B cell (primary cell): ENCODE results near the gene WWC1. TPM values are rescaled to one million over a fixed set of nuclear protein-coding genes. Genes with fewer than 3 reads are reported as not detected.

Experiments
- ATAC-seq: fragments of 200-7000 bp; cut with Tn5 transposase; one replicate; pipeline ENCODE4 v1.10.0; 2021; ENCODE audit warnings: low read depth, mild to moderate bottlenecking, moderate number of reproducible peaks, moderate library complexity
- CTCF ChIA-PET: fragments of 350-600 bp; sonication (Branson Sonifier 250); formaldehyde crosslinking; loops from one replicate; lab custom pipeline; 2021; ENCODE audit warnings: antibody characterized with exemption, inconsistent platforms; lab: Charles Lee
- POLR2A ChIA-PET: fragments of 350-600 bp; sonication (Branson Sonifier 250); formaldehyde crosslinking; loops from one replicate; lab custom pipeline; 2021; ENCODE audit warnings: antibody characterized with exemption; lab: Charles Lee
- DNase-seq: peaks from one replicate; pipeline ENCODE4 v3.0.0; 2013
- H2AFZ ChIP-seq: 2 replicates; pipeline ENCODE4 v1.6.1; 2012; ENCODE audit warnings: mild to moderate bottlenecking, low read depth, low read length; ENCODE audit not compliant: insufficient read depth, poor library complexity, severe bottlenecking
- H3K27ac ChIP-seq, 2 donors: 1 replicate in 1 of 2; 2 replicates in 1 of 2; pipeline ENCODE4 v1.5.1; 2012 to 2013; ENCODE audit warnings: low read length in 2 of 2, mild to moderate bottlenecking in 2 of 2, moderate library complexity in 1 of 2
- H3K27me3 ChIP-seq, 4 experiments: fragments of 200-600 bp in 1 of 4; sonication (generic) in 1 of 4; replicated peaks in 1 of 4; 1 replicate in 2 of 4; 2 replicates in 2 of 4; pipeline versions ENCODE4 v1.6.1 to v1.7.0; 2013 to 2016; ENCODE audit warnings: low read length in 3 of 4, mild to moderate bottlenecking in 2 of 4, mixed read lengths in 1 of 4, moderate library complexity in 1 of 4; ENCODE audit not compliant: insufficient read depth in 4 of 4, control insufficient read depth in 3 of 4; ENCODE audit errors: control extremely low read depth in 1 of 4
- H3K36me3 ChIP-seq, 2 experiments: replicated peaks in 1 of 2; 1 replicate in 1 of 2; 2 replicates in 1 of 2; pipeline versions ENCODE4 v1.6.1 to v1.7.1; 2013; ENCODE audit warnings: low read length in 1 of 2; ENCODE audit not compliant: insufficient read depth in 2 of 2, control insufficient read depth in 1 of 2; ENCODE audit errors: control extremely low read depth in 1 of 2, extremely low read depth in 1 of 2
- H3K4me1 ChIP-seq, 2 donors: fragments of 200-600 bp in 1 of 2; sonication (generic) in 1 of 2; 1 replicate in 1 of 2; 2 replicates in 1 of 2; pipeline versions ENCODE4 v1.5.1 to v1.6.1; 2013 to 2017; ENCODE audit warnings: low read length in 2 of 2; ENCODE audit not compliant: control insufficient read depth in 2 of 2, insufficient read depth in 2 of 2
- H3K4me2 ChIP-seq: replicated peaks from 2 replicates; pipeline ENCODE3; 2012; ENCODE audit warnings: mild to moderate bottlenecking, low read depth, low read length; ENCODE audit not compliant: poor library complexity, severe bottlenecking
- H3K4me3 ChIP-seq, 5 experiments: fragments of 200-600 bp in 1 of 5; sonication (generic) in 1 of 5; 1 replicate in 3 of 5; 2 replicates in 2 of 5; pipeline versions ENCODE4 v1.5.1 to v1.7.0; 2011 to 2016; ENCODE audit warnings: low read length in 4 of 5, mild to moderate bottlenecking in 4 of 5, low read depth in 2 of 5, control low read depth in 1 of 5, moderate library complexity in 1 of 5; ENCODE audit not compliant: insufficient read depth in 1 of 5; ENCODE audit errors: control extremely low read depth in 1 of 5, extremely low read depth in 1 of 5
- H3K79me2 ChIP-seq: fragments of 200-600 bp; sonication (generic); one replicate; pipeline ENCODE4 v1.6.0; 2016; ENCODE audit warnings: low read length; ENCODE audit not compliant: control insufficient read depth, insufficient read depth
- H3K9ac ChIP-seq: fragments of 200-600 bp; sonication (generic); 2 replicates; pipeline ENCODE4 v1.6.1; 2017; ENCODE audit warnings: mild to moderate bottlenecking, low read length, moderate library complexity
- H3K9me3 ChIP-seq, 3 donors: one replicate each; pipeline versions ENCODE4 v1.6.1 to v1.7.1; 2013; ENCODE audit warnings: low read length in 2 of 3; ENCODE audit not compliant: control insufficient read depth in 2 of 3, insufficient read depth in 1 of 3; ENCODE audit errors: control extremely low read depth in 1 of 3
- H4K20me1 ChIP-seq: 2 replicates; pipeline ENCODE4 v1.6.0; 2012; ENCODE audit warnings: mild to moderate bottlenecking, low read length; ENCODE audit not compliant: insufficient read depth, control insufficient read depth, poor library complexity, severe bottlenecking
- H3K27ac Mint-ChIP-seq: one replicate; pipeline ENCODE4 v1.8.0; 2021; ENCODE audit warnings: mixed read lengths
- H3K27me3 Mint-ChIP-seq: one replicate; pipeline ENCODE4 v1.8.0; 2021; ENCODE audit warnings: mixed read lengths
- H3K4me1 Mint-ChIP-seq: one replicate; pipeline ENCODE4 v1.8.0; 2021; ENCODE audit warnings: mixed read lengths
- H3K4me3 Mint-ChIP-seq: one replicate; pipeline ENCODE4 v1.8.0; 2021; ENCODE audit warnings: mixed read lengths
- H3K9me3 Mint-ChIP-seq: one replicate; pipeline ENCODE4 v1.8.0; 2022; ENCODE audit warnings: mixed read lengths; ENCODE audit not compliant: insufficient read depth
- EZH2 ChIP-seq: IDR thresholded peaks from 2 replicates; pipeline ENCODE4 v1.6.1; 2012; ENCODE audit warnings: borderline replicate concordance, low read depth, mild to moderate bottlenecking, moderate library complexity, low read length; ENCODE audit not compliant: insufficient read depth, poor library complexity, severe bottlenecking
- WGBS: methylation state at CpG from one replicate; pipeline ENCODE4 v1.1.5; 2013; ENCODE audit warnings: missing lambda C conversion rate; ENCODE audit not compliant: insufficient coverage; 5-methylcytosine and 5-hydroxymethylcytosine counted together
- intact Hi-C: fragments of 100-400 bp; cut with micrococcal nuclease; formaldehyde crosslinking; loops from one replicate; pipeline ENCODE4 v1.10.0; 2022
- polyA plus RNA-seq: library from polyadenylated mRNA; depleted of rRNA; stranded (reverse); fragments of >200 nt; gene quantifications from 2 replicates; pipeline ENCODE4 v1.2.3, GENCODE V29; 2012
- total RNA-seq, 2 donors: library from RNA; stranded (reverse); fragments of 120-200 nt in 1 of 2; gene quantifications; 1 replicate in 1 of 2; 2 replicates in 1 of 2; pipeline versions ENCODE4 v1.2.3 to v1.2.4, GENCODE V29; 2013 to 2022
- TF ChIP-seq, protein P1 (sequence below): fragments of 200-600 bp; IDR thresholded peaks from one replicate; pipeline ENCODE4 v1.8.0; 2022; ENCODE audit warnings: antibody characterized with exemption, mild to moderate bottlenecking

WWC1 gene
- total and polyA plus RNA-seq, 2 donors (not counting 1 experiment from before 2014, with no cell fraction given), result 1.5 to 2.0 TPM

DNA sequence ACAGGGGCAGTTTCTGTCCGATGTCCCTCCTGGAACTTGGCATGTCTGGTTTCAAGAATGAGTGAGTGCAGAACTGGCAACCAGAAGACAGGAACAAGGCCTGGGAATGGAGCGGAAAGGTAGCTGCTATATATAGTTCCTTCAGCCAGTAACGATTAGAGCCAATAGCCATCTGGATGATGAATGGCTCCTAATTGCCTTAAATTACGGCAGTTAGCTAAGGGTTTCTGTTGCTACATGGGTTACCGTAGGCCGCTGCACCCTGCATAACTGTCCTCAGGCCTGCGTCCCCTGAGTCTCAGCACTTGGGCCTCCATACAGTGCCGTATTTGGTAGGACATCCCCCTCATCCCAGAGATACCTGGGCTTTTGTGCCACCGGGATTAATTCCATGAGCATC is 29.4 kb downstream of the WWC1 start:
- Histone ChIP-seq H3K9me3 (peaks cover 0 to 7% (median 0%) of the 10 kb centered on the region in 3 donors), H3K4me3 (no peak overlapping the region), H3K79me2 (no peaks in the 10 kb centered on the region), H3K9ac (no peak overlapping the region), H3K27me3 (no peaks in the 10 kb centered on the region), H2AFZ (no peak overlapping the region), H3K36me3 (no peaks in the 10 kb centered on the region), H4K20me1 (no peaks in the 10 kb centered on the region), H3K4me2 (no peak overlapping the region), H3K27ac (no peak overlapping the region), H3K4me1 (no peaks in the 10 kb centered on the region)
- TF ChIP-seq EZH2, result no peak
- TF ChIP-seq, protein P1, sequence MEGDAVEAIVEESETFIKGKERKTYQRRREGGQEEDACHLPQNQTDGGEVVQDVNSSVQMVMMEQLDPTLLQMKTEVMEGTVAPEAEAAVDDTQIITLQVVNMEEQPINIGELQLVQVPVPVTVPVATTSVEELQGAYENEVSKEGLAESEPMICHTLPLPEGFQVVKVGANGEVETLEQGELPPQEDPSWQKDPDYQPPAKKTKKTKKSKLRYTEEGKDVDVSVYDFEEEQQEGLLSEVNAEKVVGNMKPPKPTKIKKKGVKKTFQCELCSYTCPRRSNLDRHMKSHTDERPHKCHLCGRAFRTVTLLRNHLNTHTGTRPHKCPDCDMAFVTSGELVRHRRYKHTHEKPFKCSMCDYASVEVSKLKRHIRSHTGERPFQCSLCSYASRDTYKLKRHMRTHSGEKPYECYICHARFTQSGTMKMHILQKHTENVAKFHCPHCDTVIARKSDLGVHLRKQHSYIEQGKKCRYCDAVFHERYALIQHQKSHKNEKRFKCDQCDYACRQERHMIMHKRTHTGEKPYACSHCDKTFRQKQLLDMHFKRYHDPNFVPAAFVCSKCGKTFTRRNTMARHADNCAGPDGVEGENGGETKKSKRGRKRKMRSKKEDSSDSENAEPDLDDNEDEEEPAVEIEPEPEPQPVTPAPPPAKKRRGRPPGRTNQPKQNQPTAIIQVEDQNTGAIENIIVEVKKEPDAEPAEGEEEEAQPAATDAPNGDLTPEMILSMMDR, result no peak
- Mint-ChIP-seq H3K9me3 (no peaks in the 10 kb centered on the region), H3K4me3 (no peak overlapping the region), H3K27ac (no peak overlapping the region), H3K27me3 (no peaks in the 10 kb centered on the region), H3K4me1 (no peaks in the 10 kb centered on the region)
- ChIA-PET CTCF (no interaction called here), POLR2A (no interaction called here)
- intact Hi-C loops, result no loop called here
- no peak for ATAC-seq
- WGBS, result 95% methylated on average over 8 of the region's 9 CpGs
- no peak for DNase-seq

DNA sequence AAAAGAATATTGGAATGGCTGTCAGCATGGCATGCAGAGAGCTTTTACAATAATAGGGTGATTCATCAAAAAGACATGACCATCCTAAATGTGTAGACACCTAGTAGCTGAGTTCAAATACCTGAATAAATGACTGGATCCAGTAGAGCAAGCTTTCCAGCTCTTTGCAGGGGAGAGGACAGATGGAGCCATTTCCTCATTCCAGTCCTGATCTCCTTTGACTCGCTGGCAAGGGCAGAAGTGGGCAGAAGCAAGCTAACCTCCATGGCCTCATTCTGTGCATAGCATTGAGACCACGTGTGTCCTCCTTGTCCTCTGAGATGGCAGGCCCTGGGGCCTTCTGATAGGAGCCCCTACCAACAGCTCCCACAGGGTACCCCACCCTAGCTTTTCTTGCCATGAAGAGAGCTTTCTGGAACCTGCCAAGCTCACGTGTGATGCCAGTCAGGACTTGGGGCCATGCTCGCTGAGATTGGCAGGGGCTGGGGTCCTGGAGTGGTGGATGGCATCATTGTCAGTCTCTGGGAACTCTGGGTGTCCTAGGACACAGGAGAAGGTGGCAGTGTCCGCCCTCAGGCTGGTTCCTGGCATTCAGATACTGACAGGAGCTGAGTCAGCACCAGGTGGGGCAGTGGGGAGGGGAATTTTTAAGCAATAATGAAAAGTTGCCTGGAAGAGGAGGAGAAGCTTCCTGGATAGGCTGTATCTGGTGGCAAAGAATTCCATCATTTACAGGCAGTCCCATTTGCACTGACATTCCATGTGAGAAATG is 33.6 kb downstream of the WWC1 start:
- H3K9me3 Mint-ChIP-seq, result no peaks in the 10 kb centered on the region
- Histone ChIP-seq H3K36me3 (no peaks in the 10 kb centered on the region), H3K27me3 (no peaks in the 10 kb centered on the region), H3K4me3 (no peak overlapping the region), H3K27ac (no peak overlapping the region), H3K79me2 (no peaks in the 10 kb centered on the region), H4K20me1 (no peaks in the 10 kb centered on the region), H3K4me2 (no peak overlapping the region), H3K4me1 (no peaks in the 10 kb centered on the region), H3K9ac (no peak overlapping the region), H2AFZ (no peak overlapping the region), H3K9me3 (peaks cover 0 to 3% (median 0%) of the 10 kb centered on the region in 3 donors)
- DNase-seq (no peak), ATAC-seq (no peak)
- H3K4me3 Mint-ChIP-seq, result no peak overlapping the region
- H3K27me3 Mint-ChIP-seq, result peaks cover 7% of the 10 kb centered on the region
- peaks cover 4% of the 10 kb centered on the region for H3K4me1 Mint-ChIP-seq
- H3K27ac Mint-ChIP-seq, result no peak overlapping the region
- intact Hi-C loops, result no loop called here
- POLR2A ChIA-PET, result no interaction called here
- CTCF ChIA-PET, result no interaction called here
- 80% methylated on average over 4 of the region's 5 CpGs for WGBS
- TF ChIP-seq EZH2, result no peak
- TF ChIP-seq, protein P1, result no peak
